C4-2B (cell line): Measurements from ENCODE around the gene TEDC1.

Experiments used
- H3K27ac ChIP-seq: fragments of 450-650 bp; 2 replicates; pipeline ENCODE4 v1.5.1; 2017
- ZFX ChIP-seq: fragments of 450-650 bp; IDR thresholded peaks from 2 replicates; pipeline ENCODE4 v1.6.1; 2017
- TF ChIP-seq, protein P1 (sequence below): fragments of 450-650 bp; conservative IDR thresholded peaks from 2 replicates; pipeline ENCODE4 v1.5.1; 2017; ENCODE audit warnings: mild to moderate bottlenecking

TEDC1 gene, protein sequence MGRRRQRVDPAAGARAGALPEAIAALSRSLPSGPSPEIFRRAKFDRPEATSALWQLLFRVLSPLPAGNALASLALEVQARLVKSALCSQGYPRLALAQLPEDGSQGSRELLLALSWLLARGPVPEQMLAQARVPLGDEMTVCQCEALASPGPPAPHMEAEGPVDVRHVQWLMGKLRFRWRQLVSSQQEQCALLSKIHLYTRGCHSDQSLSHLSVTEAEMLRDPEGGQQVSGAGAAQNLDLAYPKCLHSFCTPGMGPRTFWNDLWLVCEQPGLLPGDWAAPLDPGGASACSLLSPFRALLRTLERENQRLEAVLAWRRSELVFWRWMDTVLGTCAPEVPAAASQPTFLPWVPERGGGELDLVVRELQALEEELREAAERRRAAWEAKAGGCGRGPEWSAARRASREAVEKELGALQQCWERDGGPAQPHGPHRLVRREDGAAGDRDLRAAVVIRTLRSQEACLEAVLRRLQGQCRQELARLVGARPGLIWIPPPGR

DNA sequence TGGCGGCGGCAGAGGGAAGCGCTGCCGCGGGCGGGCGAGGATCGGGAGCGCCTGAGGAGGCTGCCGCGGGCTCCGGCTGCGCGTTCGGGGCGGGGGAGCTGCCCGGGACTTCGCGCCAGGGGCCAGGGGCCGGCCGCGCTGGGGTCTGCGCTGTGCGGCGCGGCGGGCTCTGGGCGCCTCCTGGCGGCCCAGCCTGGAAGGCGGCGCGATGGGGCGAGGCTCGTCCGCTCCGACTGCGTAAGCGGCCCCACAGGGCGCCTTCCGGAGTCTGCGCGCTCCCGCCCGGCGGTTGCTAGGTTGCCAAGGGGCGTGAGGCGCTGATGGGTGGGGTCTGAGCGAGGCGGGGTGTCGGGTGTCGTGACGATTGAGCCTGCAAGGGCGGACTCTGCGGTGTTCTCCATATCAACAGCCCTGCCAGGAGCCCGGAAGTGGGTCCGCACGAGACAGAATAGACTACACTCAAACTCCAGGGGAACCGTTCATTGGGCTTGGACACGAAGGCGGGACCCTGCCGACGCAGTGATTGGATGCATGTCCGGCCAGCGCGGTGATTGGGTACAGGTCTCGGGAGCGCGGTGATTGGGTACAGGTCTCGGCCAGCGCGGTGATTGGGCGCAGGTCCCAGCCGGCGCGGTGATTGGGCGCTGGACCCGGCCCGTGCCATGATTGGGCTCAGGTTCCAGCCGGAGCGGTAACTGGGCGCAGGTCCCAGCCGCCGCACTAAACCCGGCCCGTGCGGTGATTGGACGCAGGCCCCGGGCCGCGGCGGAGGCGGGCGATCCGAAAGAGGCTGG lies at the start of gene TEDC1:
Gene TEDC1 (plus strand): TSS at position 675 of the 794 bp plus-strand sequence. CDS start 130 bp downstream, outside the sequence.
- no peak for TF ChIP-seq ZFX
- TF ChIP-seq, protein P1, sequence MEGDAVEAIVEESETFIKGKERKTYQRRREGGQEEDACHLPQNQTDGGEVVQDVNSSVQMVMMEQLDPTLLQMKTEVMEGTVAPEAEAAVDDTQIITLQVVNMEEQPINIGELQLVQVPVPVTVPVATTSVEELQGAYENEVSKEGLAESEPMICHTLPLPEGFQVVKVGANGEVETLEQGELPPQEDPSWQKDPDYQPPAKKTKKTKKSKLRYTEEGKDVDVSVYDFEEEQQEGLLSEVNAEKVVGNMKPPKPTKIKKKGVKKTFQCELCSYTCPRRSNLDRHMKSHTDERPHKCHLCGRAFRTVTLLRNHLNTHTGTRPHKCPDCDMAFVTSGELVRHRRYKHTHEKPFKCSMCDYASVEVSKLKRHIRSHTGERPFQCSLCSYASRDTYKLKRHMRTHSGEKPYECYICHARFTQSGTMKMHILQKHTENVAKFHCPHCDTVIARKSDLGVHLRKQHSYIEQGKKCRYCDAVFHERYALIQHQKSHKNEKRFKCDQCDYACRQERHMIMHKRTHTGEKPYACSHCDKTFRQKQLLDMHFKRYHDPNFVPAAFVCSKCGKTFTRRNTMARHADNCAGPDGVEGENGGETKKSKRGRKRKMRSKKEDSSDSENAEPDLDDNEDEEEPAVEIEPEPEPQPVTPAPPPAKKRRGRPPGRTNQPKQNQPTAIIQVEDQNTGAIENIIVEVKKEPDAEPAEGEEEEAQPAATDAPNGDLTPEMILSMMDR, result peak; percentile 95
- H3K27ac ChIP-seq, result peak within 1 kb of the TSS; percentile 93

DNA sequence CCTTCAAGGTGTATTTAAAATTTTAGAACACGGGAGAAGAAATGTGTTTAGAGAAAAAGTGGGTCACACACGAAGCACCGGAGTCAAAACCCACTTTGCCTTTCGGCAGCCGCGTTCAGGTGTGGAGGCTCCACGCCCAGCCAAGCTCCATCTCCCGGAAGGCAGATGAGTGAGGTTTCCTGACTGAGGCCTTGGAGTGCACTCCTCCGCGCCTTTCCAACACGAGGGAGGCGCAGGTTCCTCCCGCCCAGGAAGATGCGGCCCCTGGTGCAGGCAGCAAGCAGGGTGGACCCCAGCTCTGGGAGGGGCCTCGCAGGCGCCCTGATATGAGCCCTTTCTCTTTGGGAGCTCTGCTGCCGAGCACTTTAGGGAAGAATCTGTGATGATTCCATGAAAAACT lies 48.9 kb upstream of the TEDC1 start:
- no peak for TF ChIP-seq ZFX
- TF ChIP-seq, protein P1, result no peak
- no peak overlapping the region for H3K27ac ChIP-seq

DNA sequence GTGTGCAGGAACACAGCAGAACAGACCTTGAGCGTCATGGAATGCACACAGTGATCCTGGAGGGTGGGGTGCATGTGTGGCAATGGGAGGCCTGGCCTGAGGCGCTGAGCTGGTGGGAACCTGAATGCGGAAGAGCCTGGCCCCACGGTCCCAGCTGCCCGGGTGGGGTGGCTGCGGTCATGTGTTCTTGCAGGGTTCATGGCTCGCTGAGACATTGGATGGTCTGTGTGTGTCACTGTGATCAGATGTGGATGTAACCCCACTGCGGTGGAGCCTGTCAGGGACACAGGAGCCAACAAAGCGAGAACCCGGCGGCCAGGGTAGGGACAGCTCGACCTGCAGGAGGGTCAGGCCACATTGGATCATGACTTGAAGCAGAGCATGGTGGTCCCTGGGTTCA lies 48.2 kb upstream of the TEDC1 start:
- TF ChIP-seq, protein P1, result no peak
- TF ChIP-seq ZFX, result no peak
- H3K27ac ChIP-seq, result no peak overlapping the region

DNA sequence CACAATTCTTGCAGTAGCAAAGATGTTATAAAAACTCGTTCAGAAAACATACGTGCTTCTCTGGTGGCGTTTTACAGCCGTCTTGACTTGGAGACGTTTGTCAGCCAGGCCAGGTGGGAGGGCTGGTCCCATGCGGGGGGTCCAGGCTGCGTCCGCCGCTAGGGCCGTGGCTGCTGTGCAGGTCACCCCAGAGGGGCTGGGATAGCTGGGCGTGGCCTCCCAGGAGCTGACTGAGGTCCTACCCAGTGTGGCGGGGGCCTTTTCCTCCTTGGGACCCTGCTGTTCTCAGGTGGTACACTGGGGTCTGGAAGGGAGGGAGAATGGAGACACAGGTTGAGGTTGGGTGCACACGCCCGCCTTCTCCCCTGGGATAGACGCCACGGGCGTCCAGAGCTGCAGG lies 46.2 kb upstream of the TEDC1 start:
- H3K27ac ChIP-seq, result no peak overlapping the region
- TF ChIP-seq, protein P1, result no peak
- TF ChIP-seq ZFX, result no peak

DNA sequence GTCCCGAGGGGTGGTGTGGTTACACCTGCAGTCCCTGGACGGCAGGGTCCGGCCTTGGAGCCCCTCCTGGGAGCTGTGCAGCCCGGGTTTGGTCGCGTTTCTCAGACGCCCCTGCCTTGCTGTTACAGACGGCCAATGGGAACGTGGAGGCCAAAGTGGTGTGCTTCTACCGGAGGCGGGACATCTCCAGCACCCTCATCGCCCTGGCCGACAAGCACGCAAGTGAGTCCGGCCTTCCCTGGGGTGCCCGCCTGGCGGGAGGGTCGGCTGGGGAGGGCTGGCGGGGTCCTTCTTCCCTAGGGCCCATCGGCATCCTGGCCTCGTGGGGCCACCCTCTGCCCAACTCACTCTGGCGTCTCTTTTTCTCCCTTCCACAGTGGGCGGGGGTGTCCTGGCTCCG lies 45.8 kb upstream of the TEDC1 start:
- no peak for TF ChIP-seq ZFX
- TF ChIP-seq, protein P1, result no peak
- no peak overlapping the region for H3K27ac ChIP-seq

DNA sequence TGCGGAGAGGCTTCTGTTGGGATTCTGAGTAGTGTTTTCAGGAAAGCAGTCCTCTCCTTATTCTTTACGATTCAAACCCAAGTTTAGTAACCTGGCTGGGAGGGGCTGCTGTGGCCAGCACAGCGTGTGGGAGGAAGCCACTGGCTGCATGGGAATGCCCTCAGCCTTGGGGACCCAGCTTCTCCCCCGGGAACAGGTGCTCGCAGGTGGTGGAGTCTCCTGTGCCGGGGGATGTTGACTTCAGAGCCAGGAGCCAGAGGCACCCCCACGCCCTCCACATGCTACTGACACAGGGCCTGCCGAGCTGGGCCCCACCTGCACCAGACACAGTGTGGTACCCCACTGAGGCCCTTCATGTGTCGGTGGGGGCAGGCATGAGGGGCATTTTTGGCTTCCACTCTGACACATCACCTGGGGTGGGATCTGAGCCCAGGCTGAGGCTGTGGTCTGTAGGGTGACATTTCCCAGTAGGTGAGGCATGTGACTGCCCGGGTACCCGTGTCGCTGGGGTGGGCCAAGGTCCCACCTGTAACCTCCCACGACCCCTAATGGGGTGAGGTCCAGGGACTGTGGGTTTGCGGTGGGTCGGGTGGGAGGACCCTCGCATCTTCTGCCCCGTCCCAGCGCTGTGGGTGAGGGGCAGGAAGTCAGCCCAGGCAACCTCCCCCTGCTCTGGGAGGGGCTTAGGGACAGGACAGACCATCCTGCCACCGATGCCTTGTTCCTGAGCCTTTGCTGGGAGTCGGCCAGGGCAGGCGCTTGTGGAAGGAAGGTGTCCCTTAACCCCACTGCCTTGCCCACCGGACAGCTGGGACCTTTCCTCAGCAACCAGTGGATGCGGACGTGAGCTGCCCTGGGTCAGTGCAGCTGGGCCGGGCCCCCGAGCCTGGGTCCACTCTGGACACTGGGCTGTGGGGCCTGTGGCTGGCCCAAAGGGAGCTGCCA lies 44.9 kb upstream of the TEDC1 start:
- no peak overlapping the region for H3K27ac ChIP-seq
- no peak for TF ChIP-seq ZFX
- TF ChIP-seq, protein P1, result no peak
